T follicular helper cell (primary cell): ENCODE measurements around the gene TBL1XR1.
"Not testable (repeated sequence)": the region's sequence is repeated elsewhere in the genome, so short reads cannot be mapped to it uniquely, and the experiment has no call there.

Experiments
- DNase-seq: peaks from one replicate; pipeline ENCODE4 v3.0.0-alpha.2; 2020; ENCODE audit warnings: low read depth

TBL1XR1 gene

DNA sequence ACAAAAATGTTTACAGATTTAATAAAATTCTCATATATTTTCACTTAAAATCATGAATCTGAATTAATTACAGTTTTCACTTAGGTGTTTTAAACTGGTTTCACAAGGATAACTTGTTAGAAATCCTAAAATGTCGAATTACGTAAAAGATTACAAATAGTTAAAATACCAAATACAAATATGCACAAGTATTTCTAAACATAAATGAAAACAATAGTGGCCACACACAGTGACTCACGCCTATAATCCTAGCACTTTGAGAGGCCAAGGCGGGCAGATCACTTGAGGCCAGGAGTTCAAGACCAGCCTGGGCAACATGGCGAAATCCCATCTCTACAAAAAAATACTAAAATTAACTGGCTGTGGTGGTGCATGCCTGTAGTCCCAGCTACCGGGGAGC lies 10.9 kb upstream of the TBL1XR1 start:
- DNase-seq = no peak

GRCh38 chr3:177206936-177207335 lies 9.7 kb upstream of the TBL1XR1 start:
- DNase-seq = no peak

- DNase-seq = no peak
Observed at GRCh38 chr3:177203689-177204395, 6.6 kb upstream of the TBL1XR1 start.

DNA sequence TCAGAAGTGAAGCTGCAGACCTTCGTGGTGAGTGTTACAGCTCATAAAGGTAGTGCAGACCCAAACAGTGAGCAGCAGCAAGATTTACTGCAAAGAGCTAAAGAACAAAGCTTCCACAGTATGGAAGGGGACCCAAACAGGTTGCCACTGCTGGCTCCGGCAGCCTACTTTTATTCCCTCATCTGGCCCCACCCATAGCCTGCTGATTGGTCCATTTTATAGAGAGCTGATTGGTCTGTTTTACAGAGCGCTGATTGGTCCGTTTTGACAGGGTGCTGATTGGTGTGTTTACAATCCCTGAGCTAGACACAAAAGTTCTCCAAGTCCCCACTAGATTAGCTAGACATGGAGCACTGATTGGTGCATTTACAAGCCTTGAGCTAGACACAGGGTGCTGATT lies 5.7 kb upstream of the TBL1XR1 start:
- DNase-seq = not testable (repeated sequence)

- peak; percentile 28 for DNase-seq
Observed at GRCh38 chr3:177201700-177202397, 4.6 kb upstream of the TBL1XR1 start.

GRCh38 chr3:177199206-177199760 lies 2.0 kb upstream of the TBL1XR1 start:
- peak; percentile 7 for DNase-seq

DNA sequence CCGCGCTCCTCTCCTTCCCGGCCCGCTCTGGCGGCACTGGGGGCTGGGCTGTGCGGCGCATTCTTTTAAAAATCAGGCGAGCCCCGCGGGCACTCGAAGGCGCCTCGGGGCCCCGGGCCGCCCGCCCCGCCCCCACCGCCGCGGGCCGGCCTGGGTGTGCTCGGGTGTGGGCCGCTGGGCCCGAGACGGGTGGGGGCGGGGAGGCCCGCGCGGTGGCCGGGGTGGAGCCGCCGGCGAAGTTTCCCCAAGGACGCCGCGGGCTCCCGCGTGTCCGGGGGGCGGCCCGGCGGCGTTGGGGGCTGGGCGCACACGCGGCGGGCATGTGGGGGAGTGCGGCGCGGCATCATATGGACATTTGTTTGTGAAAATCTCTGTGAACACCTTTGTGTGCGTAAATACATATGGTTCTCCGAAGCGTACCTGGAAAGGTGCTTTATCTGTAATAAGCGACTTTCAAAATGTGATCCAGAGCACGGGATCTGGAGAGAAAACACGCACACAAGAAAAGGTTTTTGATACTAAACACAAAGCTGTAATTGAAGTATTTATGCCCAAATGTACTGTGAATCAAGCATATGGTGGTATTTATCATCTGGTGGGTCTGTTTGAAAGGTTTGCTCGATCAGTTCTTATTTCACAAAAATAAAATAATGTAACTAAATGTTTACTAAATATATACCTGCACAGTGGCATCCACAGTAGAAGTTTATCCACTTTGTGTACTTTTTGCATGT lies 612 bp upstream of the TBL1XR1 start:
- DNase-seq = no peak

GRCh38 chr3:177196456-177197040 lies 734 bp downstream of the TBL1XR1 start:
- peak; percentile 33 for DNase-seq

GRCh38 chr3:177196008-177196455 lies 1.2 kb downstream of the TBL1XR1 start:
- peak; percentile 8 for DNase-seq

- no peak for DNase-seq
Observed at GRCh38 chr3:177195242-177195991, 1.9 kb downstream of the TBL1XR1 start.

GRCh38 chr3:177194299-177194698 lies 3.0 kb downstream of the TBL1XR1 start:
- no peak for DNase-seq

GRCh38 chr3:177193688-177194268 lies 3.5 kb downstream of the TBL1XR1 start:
- no peak for DNase-seq

- not testable (repeated sequence) for DNase-seq
Observed at GRCh38 chr3:177193275-177193674, 4.0 kb downstream of the TBL1XR1 start.

- no peak for DNase-seq
Observed at GRCh38 chr3:177190756-177191681, 6.3 kb downstream of the TBL1XR1 start.

DNA sequence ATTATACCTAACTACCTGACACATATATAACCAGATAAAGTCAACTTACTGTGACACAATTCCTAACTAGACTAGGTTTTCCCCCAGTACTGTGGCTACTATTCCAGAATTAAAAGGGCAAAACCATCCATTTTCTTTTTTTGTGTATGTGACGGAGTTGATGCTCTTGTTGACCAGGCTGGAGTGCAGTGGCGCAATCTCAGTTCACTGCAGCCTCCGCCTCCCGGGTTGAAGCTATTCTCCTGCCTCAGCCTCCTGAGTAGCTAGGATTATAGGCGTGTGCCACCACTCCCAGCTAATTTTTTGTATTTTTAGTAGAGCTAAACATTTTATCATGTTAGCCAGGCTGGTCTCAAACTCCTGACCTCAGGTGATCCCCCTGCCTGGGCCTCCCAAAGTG lies 7.1 kb downstream of the TBL1XR1 start:
- not testable (repeated sequence) for DNase-seq

- not testable (repeated sequence) for DNase-seq
Observed at GRCh38 chr3:177188325-177188724, 9.0 kb downstream of the TBL1XR1 start.

GRCh38 chr3:177186306-177186705 lies 11.0 kb downstream of the TBL1XR1 start:
- no peak for DNase-seq

DNA sequence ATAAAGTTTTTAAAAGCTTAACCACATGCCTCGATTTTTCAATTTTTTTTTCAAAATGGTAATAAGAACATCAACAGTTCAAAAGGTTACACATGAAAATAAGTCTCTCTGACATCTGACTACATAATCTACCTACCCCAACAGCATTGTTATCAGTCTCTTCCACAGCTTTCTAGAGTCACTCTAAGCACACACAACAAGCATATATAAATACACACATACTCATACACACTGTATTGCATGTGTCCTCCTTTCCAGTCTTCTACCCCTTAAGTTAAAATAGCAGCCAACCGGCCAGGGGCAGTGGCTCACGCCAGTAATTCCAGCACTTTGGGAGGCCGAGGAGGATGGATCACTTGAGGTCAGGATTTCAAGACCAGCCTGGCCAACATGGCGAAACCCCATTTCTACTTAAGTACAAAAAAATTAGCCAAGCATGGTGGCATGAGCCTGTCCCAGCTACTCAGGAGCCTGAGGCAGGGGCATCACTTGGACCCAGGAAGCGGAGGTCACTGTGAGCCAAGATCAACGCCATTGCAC lies 12.2 kb downstream of the TBL1XR1 start:
- no peak for DNase-seq

GRCh38 chr3:177184602-177185001 lies 12.7 kb downstream of the TBL1XR1 start:
- not testable (repeated sequence) for DNase-seq
